HepG2 (cell line): Measurements from ENCODE around the gene HMGN5. TPM values are rescaled to one million over a fixed set of nuclear protein-coding genes. Genes with fewer than 3 reads are reported as not detected.

Source experiments
- ATAC-seq: fragments of 200-7000 bp; cut with Tn5 transposase; 3 replicates; pipeline ENCODE4 v1.9.1; 2020; ENCODE audit warnings: mild to moderate bottlenecking, moderate library complexity
- BruUV-seq: library from RNA; stranded (reverse); fragments of 400-500 nt; replicated peaks from 2 replicates; lab custom pipeline; 2021; lab: Mats Ljungman, UMichigan
- CTCF ChIA-PET: fragments of 300-600 bp; formaldehyde crosslinking; extraction: SDS; loops from one replicate; lab custom pipeline; 2021; ENCODE audit warnings: low total read pairs, inconsistent platforms, low intra/inter-chr PET ratio; lab: Yijun Ruan, JAX
- POLR2A ChIA-PET: fragments of 350-600 bp; sonication (Branson Sonifier 250); formaldehyde crosslinking; loops from one replicate; lab custom pipeline; 2020; ENCODE audit warnings: antibody characterized with exemption, inconsistent platforms; lab: Yijun Ruan, JAX
- DNase-seq: peaks from one replicate; pipeline ENCODE4 v3.0.0-alpha.2; 2015; ENCODE audit warnings: low spot score
- FAIRE-seq: peaks from 3 replicates; lab custom pipeline; 2011; peaks lifted over from hg19 to GRCh38; lab: Jason Lieb, UNC
- H2AFZ ChIP-seq: one replicate; pipeline ENCODE4 v1.6.1; 2011; ENCODE audit warnings: low read length, inconsistent platforms
- H3K27ac ChIP-seq: fragments of 300-600 bp; 3 replicates; pipeline ENCODE4 v1.8.0; 2011; ENCODE audit warnings: mixed run types, mild to moderate bottlenecking, mixed read lengths, low read length, inconsistent platforms; ENCODE audit not compliant: insufficient read depth; ENCODE audit errors: extremely low read length
- H3K27me3 ChIP-seq, 2 experiments: fragments of 200-600 bp in 1 of 2; 2 replicates in 1 of 2; 3 replicates in 1 of 2; pipeline versions ENCODE4 v1.6.0 to v1.8.0; 2011; ENCODE audit warnings: low read length in 2 of 2, mild to moderate bottlenecking in 2 of 2, moderate library complexity in 2 of 2, inconsistent platforms in 1 of 2; ENCODE audit not compliant: insufficient read depth in 2 of 2, control insufficient read depth in 1 of 2
- H3K36me3 ChIP-seq, 2 experiments: fragments of 200-600 bp in 1 of 2; replicated peaks in 1 of 2; 2 replicates in 1 of 2; 3 replicates in 1 of 2; pipeline versions ENCODE4 v1.5.1 to v1.8.0; 2011; ENCODE audit warnings: low read length in 2 of 2, inconsistent platforms in 1 of 2; ENCODE audit not compliant: insufficient read depth in 2 of 2, control insufficient read depth in 1 of 2
- H3K4me1 ChIP-seq: 2 replicates; pipeline ENCODE4 v1.5.1; 2012; ENCODE audit warnings: low read length, inconsistent platforms; ENCODE audit not compliant: insufficient read depth
- H3K4me2 ChIP-seq: 2 replicates; pipeline ENCODE4 v1.6.0; 2011; ENCODE audit warnings: low read depth, low read length, inconsistent platforms
- H3K4me3 ChIP-seq, 3 experiments: fragments of 200-600 bp in 1 of 3; sonication (generic), shearing (Covaris generic) in 1 of 3; replicated peaks in 1 of 3; 2 replicates each; pipeline ENCODE4 v1.5.1; 2011 to 2016; ENCODE audit warnings: low read length in 3 of 3, inconsistent platforms in 2 of 3, low read depth in 2 of 3, mild to moderate bottlenecking in 2 of 3, control low read depth in 1 of 3, mixed read lengths in 1 of 3; ENCODE audit not compliant: insufficient read depth in 1 of 3
- H3K79me2 ChIP-seq: one replicate; pipeline ENCODE4 v1.6.1; 2011; ENCODE audit warnings: low read length, inconsistent platforms; ENCODE audit not compliant: insufficient read depth
- H3K9ac ChIP-seq: 2 replicates; pipeline ENCODE4 v1.6.0; 2011; ENCODE audit warnings: mild to moderate bottlenecking, low read depth, low read length, inconsistent platforms; ENCODE audit not compliant: insufficient read depth
- H3K9me3 ChIP-seq: 2 replicates; pipeline ENCODE4 v1.5.1; 2012; ENCODE audit warnings: mild to moderate bottlenecking, low read length
- H4K20me1 ChIP-seq: 2 replicates; pipeline ENCODE4 v1.6.0; 2011; ENCODE audit warnings: inconsistent platforms, mild to moderate bottlenecking, low read length, moderate library complexity; ENCODE audit not compliant: insufficient read depth
- ARNT2 ChIP-seq: sonication (generic); formaldehyde crosslinking; IDR thresholded peaks from 2 replicates; pipeline ENCODE4 v1.8.0; 2022; ENCODE audit warnings: mild to moderate bottlenecking, low read depth, missing genetic modification reagents, moderate library complexity
- CREBL2 ChIP-seq: sonication (generic); formaldehyde crosslinking; IDR thresholded peaks from 2 replicates; pipeline ENCODE4 v1.8.1; 2023; ENCODE audit warnings: missing genetic modification reagents, mild to moderate bottlenecking, borderline replicate concordance
- CSRNP2 ChIP-seq: sonication (generic); formaldehyde crosslinking; conservative IDR thresholded peaks from 2 replicates; pipeline ENCODE4 v1.8.0; 2022; ENCODE audit warnings: low read depth, missing genetic modification reagents
- EED ChIP-seq: sonication (generic); formaldehyde crosslinking; IDR thresholded peaks from 2 replicates; pipeline ENCODE4 v1.5.0; 2020; ENCODE audit warnings: mild to moderate bottlenecking, missing genetic modification reagents
- GFI1 ChIP-seq: sonication (generic); formaldehyde crosslinking; IDR thresholded peaks from 2 replicates; pipeline ENCODE4 v1.5.0; 2020; ENCODE audit warnings: missing genetic modification reagents, mild to moderate bottlenecking, borderline replicate concordance
- HNRNPLL ChIP-seq: fragments of 200-400 bp; formaldehyde crosslinking; IDR thresholded peaks from 2 replicates; pipeline ENCODE4 v1.6.1; 2017; ENCODE audit warnings: mild to moderate bottlenecking, low read depth, low read length; ENCODE audit not compliant: poor library complexity, severe bottlenecking
- PAXIP1 ChIP-seq: sonication (generic); formaldehyde crosslinking; conservative IDR thresholded peaks from 2 replicates; pipeline ENCODE4 v1.4.0; 2020; ENCODE audit warnings: mild to moderate bottlenecking, missing genetic modification reagents, moderate library complexity
- RFX5 ChIP-seq: IDR thresholded peaks from 2 replicates; pipeline ENCODE4 v1.6.1; 2011; ENCODE audit warnings: low read depth, low read length, improper control_type of control experiment
- SP4 ChIP-seq: sonication (generic); formaldehyde crosslinking; IDR thresholded peaks from 2 replicates; pipeline ENCODE4 v1.8.1; 2023; ENCODE audit warnings: mild to moderate bottlenecking, missing genetic modification reagents
- U2AF2 ChIP-seq: fragments of 200-400 bp; formaldehyde crosslinking; IDR thresholded peaks from 2 replicates; pipeline ENCODE4 v1.6.1; 2017; ENCODE audit warnings: low read depth, mild to moderate bottlenecking, low read length
- ZNF274 ChIP-seq: sonication (generic); formaldehyde crosslinking; IDR thresholded peaks from 2 replicates; pipeline ENCODE4 v1.5.1; 2020; ENCODE audit warnings: mild to moderate bottlenecking, missing genetic modification reagents
- ZNF383 ChIP-seq: sonication (generic); formaldehyde crosslinking; IDR thresholded peaks from 2 replicates; pipeline ENCODE4 v1.4.0; 2020; ENCODE audit warnings: missing genetic modification reagents, mild to moderate bottlenecking, borderline replicate concordance
- ZNF441 ChIP-seq: sonication (generic); formaldehyde crosslinking; IDR thresholded peaks from 2 replicates; pipeline ENCODE4 v1.7.0; 2021; ENCODE audit warnings: missing genetic modification reagents, borderline replicate concordance
- ZNF576 ChIP-seq: sonication (generic); formaldehyde crosslinking; IDR thresholded peaks from 2 replicates; pipeline ENCODE4 v1.4.0; 2020; ENCODE audit warnings: mild to moderate bottlenecking, missing genetic modification reagents
- WGBS: methylation state at CpG from one replicate; pipeline ENCODE4 v1.1.6; 2017; ENCODE audit warnings: low lambda C conversion rate; 5-methylcytosine and 5-hydroxymethylcytosine counted together
- in situ Hi-C: cut with HindIII; loops from 2 replicates; pipeline ENCODE4 v1.10.0; 2017; ENCODE audit warnings: low pct_unique_long_range_greater_than_20kb; ENCODE audit not compliant: extremely low pct_ligation_motif_present
- intact Hi-C: fragments of 100-400 bp; cut with micrococcal nuclease; formaldehyde crosslinking; loops from one replicate; pipeline ENCODE4 v1.10.0; 2022; ENCODE audit not compliant: unreplicated experiment
- polyA plus RNA-seq, 8 experiments: library from polyadenylated mRNA; depleted of rRNA in 3 of 8; stranded (reverse) in 7 of 8; unstranded in 1 of 8; fragments of >200 nt; fragmentation: Illumina TruSeq in 4 of 8; extraction: Trizol in 4 of 8; gene quantifications; 2 replicates each; pipeline versions ENCODE4 v1.2.1 to v1.2.3, GENCODE V29; 2011 to 2016; ENCODE audit warnings: low read depth in 4 of 8, missing spikeins in 1 of 8, mixed read lengths in 1 of 8; ENCODE audit not compliant: insufficient read depth in 1 of 8
- total RNA-seq, 5 experiments: library from RNA; depleted of rRNA; stranded (reverse); fragments of >200 nt; fragmentation: Illumina TruSeq; extraction: Trizol; gene quantifications; 2 replicates each; pipeline ENCODE4 v1.2.3, GENCODE V29; 2016; ENCODE audit warnings: low read depth in 1 of 5

Gene HMGN5
- total and polyA plus RNA-seq, 2 of the 13 experiments (the other 11 are each of a cell fraction or from before 2014, with no cell fraction given): 0.24 to 0.44 TPM

GRCh38 chrX:81229229-81229628 lies 27.5 kb upstream of the HMGN5 start:
- ATAC-seq: no peak
- in situ Hi-C loops: no loop called here
- no peak for TF ChIP-seq ARNT2 (CRISPR knock-in tag)
- TF ChIP-seq ZNF441: no peak
- TF ChIP-seq HNRNPLL: no peak
- TF ChIP-seq EED: no peak
- no peak for TF ChIP-seq ZNF576 (CRISPR knock-in tag)
- TF ChIP-seq U2AF2: no peak
- no peak for TF ChIP-seq PAXIP1 (CRISPR knock-in tag)
- no peak for TF ChIP-seq SP4 (CRISPR knock-in tag)
- no peak for TF ChIP-seq CREBL2 (CRISPR knock-in tag)
- no peak for TF ChIP-seq ZNF383 (CRISPR knock-in tag)
- no peak for TF ChIP-seq ZNF274 (CRISPR knock-in tag)
- TF ChIP-seq GFI1 (CRISPR knock-in tag): no peak
- TF ChIP-seq RFX5: no peak
- TF ChIP-seq CSRNP2 (CRISPR knock-in tag): no peak
- TF ChIP-seq, all 625 proteins: peak for 0
- BruUV-seq: no TSS peak
- Histone ChIP-seq H3K27ac (no peak overlapping the region), H3K4me2 (no peak overlapping the region), H3K36me3 (no peaks in the 10 kb centered on the region), H3K9ac (no peak overlapping the region), H2AFZ (no peak overlapping the region), H3K79me2 (no peaks in the 10 kb centered on the region), H3K27me3 (no peaks in the 10 kb centered on the region), H3K9me3 (no peaks in the 10 kb centered on the region), H4K20me1 (no peaks in the 10 kb centered on the region), H3K4me1 (no peaks in the 10 kb centered on the region), H3K4me3 (no peak overlapping the region)
- WGBS: no CpG with 5 or more reads among the region's 3 CpGs
- FAIRE-seq: no peak
- no peak for DNase-seq
- ChIA-PET CTCF (no interaction called here), POLR2A (no interaction called here)
- intact Hi-C loops: no loop called here
